ENCODE data around the gene PGAM5. TPM values are rescaled to one million over a fixed set of nuclear protein-coding genes. Genes with fewer than 3 reads are reported as not detected.

Gene PGAM5
- total and polyA plus RNA-seq, 10 of the 15 experiments (the other 5 are each of a cell fraction or from before 2014, with no cell fraction given) = 8.2 to 90.9 (median 45.3) TPM

DNA sequence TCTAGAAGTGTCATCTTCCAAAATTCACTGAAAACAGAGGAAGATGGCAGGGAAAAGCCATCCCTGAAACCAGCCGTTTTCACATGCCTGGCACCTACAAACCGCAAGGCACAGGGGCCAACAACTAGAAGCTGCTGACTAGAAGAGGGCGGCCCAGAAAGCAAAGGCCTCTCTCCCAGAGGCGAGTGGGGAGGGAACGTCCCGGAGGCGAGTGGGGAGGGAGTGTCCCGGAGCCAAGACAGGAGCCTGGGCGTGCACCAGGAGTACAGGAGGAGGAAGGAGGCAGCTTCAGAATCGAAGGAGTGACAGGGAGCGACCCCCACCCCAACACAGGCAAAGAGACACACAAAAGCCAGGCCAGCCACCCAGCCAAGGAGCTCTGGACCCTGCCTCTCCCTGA is 30.0 kb downstream of the PGAM5 start:
- Histone ChIP-seq H3K9me3 (replicated peaks; ENCODE audit: control insufficient read depth, insufficient read depth, low read length) (no peaks in the 10 kb centered on the region), H3K27ac (ENCODE audit: control insufficient read depth, insufficient read depth) (no peak overlapping the region), H3K4me1 (ENCODE audit: control insufficient read depth, insufficient read depth, low read length) (no peaks in the 10 kb centered on the region), H3K9ac (ENCODE audit: control insufficient read depth, insufficient read depth, low read length) (no peak overlapping the region), H4K20me1 (ENCODE audit: control insufficient read depth, insufficient read depth) (peaks cover 4% of the 10 kb centered on the region; the same call in 1 of the 2 replicates), H3K79me2 (ENCODE audit: control insufficient read depth, insufficient read depth, low read length) (peaks cover 3% of the 10 kb centered on the region), H3K4me2 (ENCODE audit: control insufficient read depth, insufficient read depth) (no peak overlapping the region), H3K36me3 (ENCODE audit: control insufficient read depth in 2 of 2, insufficient read depth in 2 of 2, low read length in 1 of 2) (peaks cover 39 to 47% of the 10 kb centered on the region in 2 experiments), H3K4me3 (no peak overlapping the region), H3K27me3 (replicated peaks in 1 of 2; ENCODE audit: control insufficient read depth in 2 of 2, insufficient read depth in 2 of 2, low read length in 1 of 2) (no peaks in the 10 kb centered on the region), H2AFZ (ENCODE audit: control insufficient read depth, low read depth, low read length) (no peak overlapping the region)
- in situ Hi-C loops (cut with MboI) = no loop called here
- intact Hi-C loops (cut with micrococcal nuclease; ENCODE audit: unreplicated experiment) = no loop called here
- BruUV-seq (replicated peaks) = no TSS peak
- TF ChIP-seq IRF4 (IDR thresholded peaks at IDR 0.05; ENCODE audit: low read depth, low read length) (no peak), CEBPB (IDR thresholded peaks at IDR 0.05; ENCODE audit: borderline replicate concordance in 1 of 2, low read depth in 2 of 2, low read length in 2 of 2) (no peak), CREB1 (IDR thresholded peaks at IDR 0.05; ENCODE audit: low read depth) (no peak), HCFC1 (IDR thresholded peaks at IDR 0.05; ENCODE audit: low read length) (no peak), HDGF (IDR thresholded peaks at IDR 0.05) (no peak)
- ChIA-PET POLR2A (no interaction called here), RAD21 (ENCODE audit: unreplicated experiment) (no interaction called here), CTCF (interaction anchor here (1.2 kb wide), 1 partner anchor 10 kb away, joined by 3 read pairs; no protein-coding TSS in a partner anchor), SMC1A (ENCODE audit: uncharacterized antibody, unreplicated experiment) (interaction anchor here (0.5 to 1.7 kb wide), 2 partner anchors 32 to 303 kb away, joined by 3 to 4 read pairs; no protein-coding TSS in a partner anchor)
- over 99% methylated on average over 11 of the region's 11 CpGs for WGBS (ENCODE audit: insufficient coverage, insufficient replicate concordance, low lambda C conversion rate, missing lambda C conversion rate)
- ATAC-seq (no peak), DNase-seq (ENCODE audit: low read depth, low spot score) (no peak), FAIRE-seq (no peak)

DNA sequence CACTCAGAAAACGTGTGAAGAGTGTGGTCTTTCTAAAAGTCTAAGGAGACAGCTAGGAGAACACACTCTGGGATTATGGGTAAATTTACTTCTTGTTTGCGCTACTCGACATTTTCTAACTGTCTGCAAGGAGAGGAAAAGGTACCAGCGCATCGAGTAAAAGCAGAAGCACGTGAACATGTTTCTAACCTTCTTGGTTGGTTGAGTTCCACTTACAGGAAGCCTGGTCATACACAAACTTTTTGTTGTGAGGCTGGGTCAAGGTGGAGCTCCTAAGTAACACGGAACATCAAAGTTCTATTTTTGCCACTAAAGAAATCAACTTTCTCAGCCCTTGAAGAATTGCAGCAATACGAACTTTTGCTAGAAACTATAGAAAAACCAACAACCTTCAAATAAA is 31.0 kb downstream of the PGAM5 start:
- Histone ChIP-seq H3K4me3 (no peak overlapping the region), H3K27me3 (replicated peaks in 1 of 2; ENCODE audit: control insufficient read depth in 2 of 2, insufficient read depth in 2 of 2, low read length in 1 of 2) (no peaks in the 10 kb centered on the region), H3K9me3 (replicated peaks; ENCODE audit: control insufficient read depth, insufficient read depth, low read length) (no peaks in the 10 kb centered on the region), H3K9ac (ENCODE audit: control insufficient read depth, insufficient read depth, low read length) (no peak overlapping the region), H3K79me2 (ENCODE audit: control insufficient read depth, insufficient read depth, low read length) (peaks cover 3% of the 10 kb centered on the region), H4K20me1 (ENCODE audit: control insufficient read depth, insufficient read depth) (peaks cover 4% of the 10 kb centered on the region; the same call in 1 of the 2 replicates), H3K27ac (ENCODE audit: control insufficient read depth, insufficient read depth) (no peak overlapping the region), H3K36me3 (ENCODE audit: control insufficient read depth in 2 of 2, insufficient read depth in 2 of 2, low read length in 1 of 2) (peaks cover 32 to 42% of the 10 kb centered on the region in 2 experiments), H2AFZ (ENCODE audit: control insufficient read depth, low read depth, low read length) (no peak overlapping the region), H3K4me2 (ENCODE audit: control insufficient read depth, insufficient read depth) (no peak overlapping the region), H3K4me1 (ENCODE audit: control insufficient read depth, insufficient read depth, low read length) (no peaks in the 10 kb centered on the region)
- WGBS (ENCODE audit: insufficient coverage, insufficient replicate concordance, low lambda C conversion rate, missing lambda C conversion rate) = 72% methylated on average over 8 of the region's 8 CpGs
- ATAC-seq (no peak), FAIRE-seq (no peak), DNase-seq (ENCODE audit: low read depth, low spot score) (no peak)
- CTCF ChIA-PET = interaction anchor here (0.7 kb wide), 1 partner anchor 1986 kb away, joined by 3 read pairs; no protein-coding TSS in a partner anchor
- RAD21 ChIA-PET (ENCODE audit: unreplicated experiment) = no interaction called here
- POLR2A ChIA-PET = interaction anchor here (0.6 kb wide), 1 partner anchor 28 kb away, joined by 5 read pairs; no protein-coding TSS in a partner anchor
- intact Hi-C loops (cut with micrococcal nuclease; ENCODE audit: unreplicated experiment) = no loop called here
- no TSS peak for BruUV-seq (replicated peaks)
- SMC1A ChIA-PET (ENCODE audit: uncharacterized antibody, unreplicated experiment) = no interaction called here
- in situ Hi-C loops (cut with MboI) = no loop called here
- TF ChIP-seq, protein P1, sequence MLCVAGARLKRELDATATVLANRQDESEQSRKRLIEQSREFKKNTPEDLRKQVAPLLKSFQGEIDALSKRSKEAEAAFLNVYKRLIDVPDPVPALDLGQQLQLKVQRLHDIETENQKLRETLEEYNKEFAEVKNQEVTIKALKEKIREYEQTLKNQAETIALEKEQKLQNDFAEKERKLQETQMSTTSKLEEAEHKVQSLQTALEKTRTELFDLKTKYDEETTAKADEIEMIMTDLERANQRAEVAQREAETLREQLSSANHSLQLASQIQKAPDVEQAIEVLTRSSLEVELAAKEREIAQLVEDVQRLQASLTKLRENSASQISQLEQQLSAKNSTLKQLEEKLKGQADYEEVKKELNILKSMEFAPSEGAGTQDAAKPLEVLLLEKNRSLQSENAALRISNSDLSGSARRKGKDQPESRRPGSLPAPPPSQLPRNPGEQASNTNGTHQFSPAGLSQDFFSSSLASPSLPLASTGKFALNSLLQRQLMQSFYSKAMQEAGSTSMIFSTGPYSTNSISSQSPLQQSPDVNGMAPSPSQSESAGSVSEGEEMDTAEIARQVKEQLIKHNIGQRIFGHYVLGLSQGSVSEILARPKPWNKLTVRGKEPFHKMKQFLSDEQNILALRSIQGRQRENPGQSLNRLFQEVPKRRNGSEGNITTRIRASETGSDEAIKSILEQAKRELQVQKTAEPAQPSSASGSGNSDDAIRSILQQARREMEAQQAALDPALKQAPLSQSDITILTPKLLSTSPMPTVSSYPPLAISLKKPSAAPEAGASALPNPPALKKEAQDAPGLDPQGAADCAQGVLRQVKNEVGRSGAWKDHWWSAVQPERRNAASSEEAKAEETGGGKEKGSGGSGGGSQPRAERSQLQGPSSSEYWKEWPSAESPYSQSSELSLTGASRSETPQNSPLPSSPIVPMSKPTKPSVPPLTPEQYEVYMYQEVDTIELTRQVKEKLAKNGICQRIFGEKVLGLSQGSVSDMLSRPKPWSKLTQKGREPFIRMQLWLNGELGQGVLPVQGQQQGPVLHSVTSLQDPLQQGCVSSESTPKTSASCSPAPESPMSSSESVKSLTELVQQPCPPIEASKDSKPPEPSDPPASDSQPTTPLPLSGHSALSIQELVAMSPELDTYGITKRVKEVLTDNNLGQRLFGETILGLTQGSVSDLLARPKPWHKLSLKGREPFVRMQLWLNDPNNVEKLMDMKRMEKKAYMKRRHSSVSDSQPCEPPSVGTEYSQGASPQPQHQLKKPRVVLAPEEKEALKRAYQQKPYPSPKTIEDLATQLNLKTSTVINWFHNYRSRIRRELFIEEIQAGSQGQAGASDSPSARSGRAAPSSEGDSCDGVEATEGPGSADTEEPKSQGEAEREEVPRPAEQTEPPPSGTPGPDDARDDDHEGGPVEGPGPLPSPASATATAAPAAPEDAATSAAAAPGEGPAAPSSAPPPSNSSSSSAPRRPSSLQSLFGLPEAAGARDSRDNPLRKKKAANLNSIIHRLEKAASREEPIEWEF (IDR thresholded peaks at IDR 0.05; ENCODE audit: insufficient replicate concordance, low read depth, low read length) = no peak
- TF ChIP-seq SMARCA5 (IDR thresholded peaks at IDR 0.05) = no peak
- TF ChIP-seq, protein P2, sequence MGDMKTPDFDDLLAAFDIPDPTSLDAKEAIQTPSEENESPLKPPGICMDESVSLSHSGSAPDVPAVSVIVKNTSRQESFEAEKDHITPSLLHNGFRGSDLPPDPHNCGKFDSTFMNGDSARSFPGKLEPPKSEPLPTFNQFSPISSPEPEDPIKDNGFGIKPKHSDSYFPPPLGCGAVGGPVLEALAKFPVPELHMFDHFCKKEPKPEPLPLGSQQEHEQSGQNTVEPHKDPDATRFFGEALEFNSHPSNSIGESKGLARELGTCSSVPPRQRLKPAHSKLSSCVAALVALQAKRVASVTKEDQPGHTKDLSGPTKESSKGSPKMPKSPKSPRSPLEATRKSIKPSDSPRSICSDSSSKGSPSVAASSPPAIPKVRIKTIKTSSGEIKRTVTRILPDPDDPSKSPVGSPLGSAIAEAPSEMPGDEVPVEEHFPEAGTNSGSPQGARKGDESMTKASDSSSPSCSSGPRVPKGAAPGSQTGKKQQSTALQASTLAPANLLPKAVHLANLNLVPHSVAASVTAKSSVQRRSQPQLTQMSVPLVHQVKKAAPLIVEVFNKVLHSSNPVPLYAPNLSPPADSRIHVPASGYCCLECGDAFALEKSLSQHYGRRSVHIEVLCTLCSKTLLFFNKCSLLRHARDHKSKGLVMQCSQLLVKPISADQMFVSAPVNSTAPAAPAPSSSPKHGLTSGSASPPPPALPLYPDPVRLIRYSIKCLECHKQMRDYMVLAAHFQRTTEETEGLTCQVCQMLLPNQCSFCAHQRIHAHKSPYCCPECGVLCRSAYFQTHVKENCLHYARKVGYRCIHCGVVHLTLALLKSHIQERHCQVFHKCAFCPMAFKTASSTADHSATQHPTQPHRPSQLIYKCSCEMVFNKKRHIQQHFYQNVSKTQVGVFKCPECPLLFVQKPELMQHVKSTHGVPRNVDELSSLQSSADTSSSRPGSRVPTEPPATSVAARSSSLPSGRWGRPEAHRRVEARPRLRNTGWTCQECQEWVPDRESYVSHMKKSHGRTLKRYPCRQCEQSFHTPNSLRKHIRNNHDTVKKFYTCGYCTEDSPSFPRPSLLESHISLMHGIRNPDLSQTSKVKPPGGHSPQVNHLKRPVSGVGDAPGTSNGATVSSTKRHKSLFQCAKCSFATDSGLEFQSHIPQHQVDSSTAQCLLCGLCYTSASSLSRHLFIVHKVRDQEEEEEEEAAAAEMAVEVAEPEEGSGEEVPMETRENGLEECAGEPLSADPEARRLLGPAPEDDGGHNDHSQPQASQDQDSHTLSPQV (IDR thresholded peaks at IDR 0.05) = no peak

Data from GM12878 (cell line).